CD4-positive, alpha-beta T cell treated with Interleukin-12 subunit alpha and Interleukin-12 subunit beta, for 1 hour (primary cell): ENCODE measurements around the gene UNK.
"Not testable (repeated sequence)": the region's sequence is repeated elsewhere in the genome, so short reads cannot be mapped to it uniquely, and the experiment has no call there.

Experiments
- DNase-seq: peaks from one replicate; pipeline ENCODE4 v3.0.0-alpha.2; 2020

The UNK gene

DNA sequence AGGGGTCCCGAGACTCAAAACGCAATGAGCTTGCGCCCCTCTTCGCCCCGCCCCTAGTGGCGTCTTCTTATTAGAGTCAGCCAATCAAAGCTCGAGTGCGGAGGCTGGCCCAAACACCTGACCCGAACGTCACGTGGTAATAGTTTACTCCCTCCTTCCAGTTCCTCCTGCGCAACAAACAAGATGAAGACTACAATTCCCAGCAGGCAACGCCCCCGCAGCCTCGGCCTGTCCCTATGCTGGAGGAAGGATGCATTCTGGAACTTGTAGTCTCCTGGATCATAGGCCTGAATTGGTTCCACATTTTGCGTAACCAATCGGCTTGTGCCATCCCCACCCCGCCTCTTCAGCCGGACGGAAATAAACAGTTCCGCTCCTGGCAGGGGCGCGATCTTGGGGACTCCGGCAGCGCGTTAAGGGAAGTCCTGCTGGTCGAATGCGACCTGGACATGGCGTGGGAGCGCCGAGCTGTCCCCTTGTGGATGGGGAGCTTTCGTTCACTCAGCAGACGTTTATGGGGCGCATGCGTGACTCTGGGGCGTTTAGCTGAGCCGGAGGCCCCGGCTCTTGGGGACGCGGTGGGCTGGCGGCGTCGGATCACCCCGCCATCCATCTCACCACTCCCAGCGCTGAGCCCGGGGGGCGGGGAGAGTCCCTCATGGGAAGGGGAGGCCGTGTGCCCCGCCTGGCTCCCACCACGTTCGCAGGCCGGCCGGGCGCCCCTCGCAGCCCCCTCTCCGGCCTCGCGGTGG is 70.9 kb downstream of the UNK start, which contains the start of gene WBP2:
WBP2 (minus strand) TSS at position 26 of the 752 bp plus-strand sequence. CDS start 38 bp downstream, outside the sequence.
- DNase-seq = peak; percentile 99

DNA sequence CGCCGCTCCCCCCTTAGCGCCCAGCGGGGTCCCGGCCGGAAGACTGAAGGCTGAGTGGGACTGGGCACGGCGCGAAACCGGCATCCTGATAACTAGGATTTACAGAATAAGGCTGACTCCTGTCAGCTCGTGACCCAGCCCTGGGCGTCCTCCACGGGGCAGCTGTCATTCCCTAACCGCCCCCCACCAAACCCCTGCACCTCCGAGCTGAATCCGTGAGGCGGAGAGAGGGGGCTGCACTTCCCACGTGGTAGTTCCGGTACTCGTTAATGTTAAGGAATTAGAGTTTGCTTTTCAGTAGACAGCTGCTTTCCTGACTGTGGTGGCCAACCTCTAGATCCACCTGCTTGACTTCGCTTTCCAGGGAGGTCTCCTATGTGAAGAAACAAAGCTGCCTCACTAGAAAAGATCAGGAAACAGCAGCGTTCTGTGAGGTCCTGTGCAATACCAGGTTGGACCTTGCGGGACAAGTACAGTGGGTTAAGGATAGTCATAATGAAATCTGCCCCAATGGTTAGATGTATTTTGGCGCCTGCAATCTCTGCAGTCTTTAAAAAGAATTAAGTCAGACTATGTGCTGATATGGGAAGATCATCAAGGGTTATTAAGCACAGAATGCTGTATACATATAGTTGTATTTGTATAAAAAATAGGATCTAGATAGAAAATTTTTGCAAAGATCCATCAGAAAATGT is 71.6 kb downstream of the UNK start:
- DNase-seq = no peak

DNA sequence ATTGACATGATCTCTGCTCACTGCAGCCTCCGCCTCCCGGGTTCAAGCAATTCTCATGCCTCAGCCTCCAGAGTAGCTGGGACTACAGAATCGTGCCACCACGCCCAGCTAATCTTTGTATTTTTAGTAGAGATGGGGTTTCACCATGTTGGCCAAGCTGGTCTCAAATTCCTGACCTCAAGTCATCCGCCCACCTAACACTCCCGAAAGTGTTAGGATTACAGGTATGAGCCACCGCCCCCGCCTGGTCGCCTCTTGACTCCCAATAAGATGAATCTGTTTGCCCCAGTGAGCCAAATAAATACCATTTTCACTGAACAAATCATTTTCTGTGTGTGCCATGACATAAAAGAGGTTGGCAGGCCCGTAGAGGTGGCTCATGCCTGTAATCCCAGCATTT is 74.8 kb downstream of the UNK start:
- DNase-seq = not testable (repeated sequence)

GRCh38 chr17:75861927-75862317 is 77.3 kb downstream of the UNK start:
- DNase-seq = no peak

DNA sequence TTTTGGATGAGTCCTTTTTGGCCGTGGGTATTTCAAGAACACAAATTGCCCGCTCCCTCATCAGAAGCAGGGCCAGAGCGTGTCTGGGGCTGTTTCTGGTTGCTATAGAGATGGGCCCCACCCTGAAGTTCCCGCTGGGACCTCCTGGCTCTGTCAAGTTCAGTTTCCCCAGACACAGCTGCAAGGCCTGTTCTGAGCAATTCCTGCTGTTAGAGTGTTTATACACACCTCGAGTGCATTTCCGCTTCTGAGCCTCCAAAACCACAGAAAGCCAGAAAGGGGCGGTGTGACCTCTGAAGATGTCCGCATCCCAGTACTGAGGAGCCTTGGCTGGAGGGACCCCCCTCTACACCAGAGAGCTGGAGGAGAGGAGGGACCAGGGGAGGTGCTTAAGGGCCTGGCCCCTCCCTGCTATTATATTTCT is 79.9 kb downstream of the UNK start:
- peak; percentile 65 for DNase-seq

- peak; percentile 27 for DNase-seq
These were observed 80.3 kb downstream of the UNK start for GRCh38 chr17:75864887-75865286.

DNA sequence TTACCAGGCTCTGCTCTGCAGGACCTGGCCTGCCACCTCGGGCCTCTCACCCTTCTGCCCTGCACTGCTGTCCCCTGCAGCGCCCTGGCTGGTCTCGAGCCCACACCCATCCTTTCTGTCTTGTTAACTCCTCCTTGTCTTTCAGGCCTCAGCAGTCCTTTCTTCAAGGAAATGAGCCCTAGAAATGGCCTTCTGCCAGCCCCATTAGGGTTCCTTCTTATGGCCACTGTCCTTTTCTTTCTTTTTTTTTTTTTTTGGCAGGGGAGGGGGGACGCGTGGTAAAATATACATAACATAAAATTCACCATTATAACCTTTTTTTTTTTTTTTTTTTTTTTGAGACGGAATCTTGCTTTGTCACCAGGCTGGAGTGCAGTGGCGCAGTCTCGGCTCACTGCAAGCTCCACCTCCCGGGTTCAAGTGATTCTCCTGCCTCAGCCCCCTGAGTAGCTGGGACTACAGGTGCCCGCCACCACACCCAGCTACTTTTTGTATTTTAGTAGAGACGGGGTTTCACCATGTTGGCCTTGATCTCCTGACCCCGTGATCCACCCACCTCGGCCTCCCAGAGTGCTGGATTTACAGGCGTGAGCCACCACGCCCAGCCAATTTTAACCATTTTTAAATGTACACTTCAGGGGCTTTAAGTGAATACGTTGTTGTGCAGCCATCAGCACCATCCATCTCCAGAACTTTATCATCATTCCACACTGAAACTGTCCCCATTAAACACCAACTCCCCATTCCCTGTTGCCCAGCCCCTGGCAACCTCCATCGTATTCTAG is 81.0 kb downstream of the UNK start:
- not testable (repeated sequence) for DNase-seq

- DNase-seq = not testable (repeated sequence)
These were observed 84.2 kb downstream of the UNK start for GRCh38 chr17:75868730-75869281.

GRCh38 chr17:75869282-75870141 is 84.9 kb downstream of the UNK start:
- no peak for DNase-seq

DNA sequence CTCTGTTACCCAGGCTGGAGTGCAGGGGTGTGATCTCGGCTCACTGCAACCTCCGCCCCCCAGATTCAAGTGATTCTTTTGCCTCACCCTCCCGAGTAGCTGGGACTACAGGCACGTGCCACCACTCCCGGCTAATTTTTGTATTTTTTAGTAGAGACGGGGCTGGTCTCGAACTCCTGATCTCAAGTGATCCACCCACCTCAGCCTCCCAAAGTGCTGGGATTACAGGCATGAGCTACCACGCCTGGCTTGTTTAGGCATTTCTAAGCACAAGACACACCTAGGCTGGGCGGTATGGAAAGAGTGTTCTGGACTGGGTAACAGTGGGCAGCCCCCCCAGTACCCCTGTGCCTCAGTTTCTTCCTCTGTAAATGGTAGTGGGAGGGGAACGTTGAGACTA is 85.6 kb downstream of the UNK start:
- DNase-seq = not testable (repeated sequence)

DNA sequence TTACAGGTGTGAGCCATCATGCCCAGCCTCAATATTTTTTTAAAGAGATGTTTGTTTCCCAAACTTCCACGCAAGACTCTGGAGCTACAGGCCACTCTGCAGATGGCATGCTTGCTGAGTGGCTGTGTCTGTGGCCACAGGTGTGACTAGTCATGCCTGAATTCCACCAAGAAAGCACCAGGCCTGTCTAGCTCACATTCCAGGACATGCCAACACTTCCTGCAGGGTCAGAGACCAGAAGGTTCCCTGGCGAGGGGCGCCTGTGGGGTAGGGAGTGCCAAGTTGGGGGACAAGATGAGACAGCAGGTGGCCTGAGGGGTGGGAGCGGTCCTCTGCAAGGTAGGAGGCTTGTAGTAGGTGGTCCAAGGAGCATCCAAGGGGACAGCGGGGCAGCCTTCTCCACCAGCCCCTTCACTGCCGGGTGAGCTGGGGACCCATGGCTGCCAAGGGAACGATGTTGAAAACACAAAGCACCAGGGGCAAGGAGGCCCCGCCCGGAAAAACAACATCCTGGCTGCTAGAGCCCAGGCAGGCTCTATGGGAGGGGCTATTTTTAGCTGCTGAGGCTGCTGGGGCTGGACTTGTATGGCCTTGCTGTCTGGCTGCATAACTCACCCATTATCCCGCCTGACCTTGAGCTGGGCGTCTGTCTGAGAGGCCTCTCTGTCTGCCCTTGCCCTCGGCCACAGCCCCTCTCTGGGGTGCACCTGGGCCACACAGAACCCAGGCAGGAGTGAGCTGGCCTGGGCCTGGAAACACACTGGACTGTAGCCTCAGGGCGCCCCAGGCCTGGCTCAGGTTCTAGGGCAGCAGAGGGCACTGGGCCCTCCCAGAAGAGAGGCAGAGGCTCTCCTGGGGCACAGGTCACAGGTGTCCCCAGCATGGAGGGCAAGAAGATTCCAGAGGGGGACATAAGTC is 88.1 kb downstream of the UNK start:
- peak; percentile 78 for DNase-seq

DNA sequence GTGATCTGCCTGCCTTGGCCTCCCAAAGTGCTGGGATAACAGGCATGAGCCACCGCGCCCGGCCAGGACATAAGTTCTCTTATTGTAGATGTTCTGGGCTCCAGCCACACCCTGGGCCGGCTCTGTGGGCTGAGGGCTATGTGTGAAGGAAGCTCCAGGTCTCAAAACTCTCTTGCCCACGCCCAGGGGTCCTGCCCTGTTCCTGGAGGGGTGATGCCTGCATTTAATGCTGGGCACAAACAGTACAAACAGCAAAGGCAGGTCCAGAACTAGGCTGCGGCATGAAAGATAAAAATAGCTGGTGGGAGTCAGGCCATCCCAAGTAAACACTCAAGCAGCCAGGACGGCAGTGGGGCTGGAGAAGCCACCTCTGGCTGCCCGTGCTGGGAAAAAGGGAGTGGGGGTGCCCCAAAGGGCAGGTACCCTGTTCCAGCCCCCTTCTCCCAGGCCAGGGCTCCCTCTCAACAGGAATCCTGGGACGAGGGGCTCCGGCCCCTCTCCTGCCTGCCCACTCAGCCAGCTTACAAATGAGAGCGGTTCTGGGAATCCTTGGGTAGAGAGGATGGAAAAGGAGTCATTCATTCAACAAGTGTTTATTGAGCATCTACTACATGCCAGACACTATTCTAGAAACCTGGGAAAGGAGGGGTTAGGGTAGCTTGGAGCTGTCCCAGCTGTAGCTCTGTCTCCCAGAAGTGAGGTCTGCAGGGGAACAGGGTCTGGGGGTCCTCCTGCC is 89.1 kb downstream of the UNK start:
- DNase-seq = no peak

DNA sequence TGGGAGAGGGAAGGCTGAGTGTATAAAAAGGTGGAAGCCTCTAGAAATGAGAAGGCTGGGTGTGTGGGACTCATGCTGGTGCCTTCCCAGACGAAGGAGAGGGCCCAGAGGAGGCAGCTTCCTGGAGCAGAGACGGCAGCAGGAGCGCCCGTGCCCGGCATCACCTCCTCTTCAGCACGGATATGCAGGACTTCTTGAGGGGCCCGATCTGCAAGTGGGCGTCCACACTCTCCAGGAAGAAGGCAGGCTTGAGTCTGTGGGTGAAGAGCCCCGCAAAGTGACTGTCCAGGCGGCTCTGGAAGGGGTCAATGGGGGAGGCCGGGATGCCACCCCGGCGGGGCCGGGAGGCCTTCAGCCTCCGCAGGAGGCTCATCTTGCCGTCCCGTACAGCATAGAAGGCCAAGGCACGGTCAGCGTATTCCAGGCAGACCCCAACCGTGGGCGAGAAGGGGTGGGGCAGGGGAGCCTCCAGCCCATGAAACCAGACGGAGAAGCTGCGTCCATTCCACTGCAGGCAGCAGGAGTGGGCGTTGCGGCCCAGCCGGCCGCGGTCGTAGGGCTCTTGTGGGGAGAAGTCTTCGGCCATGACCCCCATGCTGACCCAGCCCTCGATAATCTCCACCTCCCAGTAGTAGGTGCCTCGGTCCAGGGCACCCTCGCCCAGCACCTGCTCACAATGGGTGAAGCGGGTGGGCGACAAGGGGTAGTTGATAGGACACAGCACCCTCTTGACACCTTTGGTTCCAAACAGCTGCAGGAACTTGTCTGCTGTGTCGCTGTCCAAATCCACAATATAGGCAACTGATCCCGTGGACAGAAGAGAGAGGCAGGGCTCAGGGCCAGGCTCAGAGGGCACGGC is 89.9 kb downstream of the UNK start:
- DNase-seq = no peak
